ENCODE measurements around the gene MVK. TPM values are rescaled to one million over a fixed set of nuclear protein-coding genes. Genes with fewer than 3 reads are reported as not detected.

Gene MVK
- total RNA-seq, 1 experiment from 2014 or later, result 50.8 TPM

- Histone ChIP-seq H3K36me3 (ENCODE audit: low read depth) (no peaks in the 10 kb centered on the region), H3K79me2 (ENCODE audit: low read depth) (no peaks in the 10 kb centered on the region), H3F3A (ENCODE audit: insufficient read depth, low read depth) (no peaks in the 10 kb centered on the region), H3K9me2 (ENCODE audit: insufficient read depth) (no peaks in the 10 kb centered on the region), H3K4me3 (no peak overlapping the region), H2AFZ (no peak overlapping the region), H3K27ac (no peak overlapping the region), H3K27me3 (ENCODE audit: insufficient read depth, low read depth) (no peaks in the 10 kb centered on the region), H3K9me3 (ENCODE audit: insufficient read depth, low read depth) (no peaks in the 10 kb centered on the region), H3K4me1 (replicated peaks; ENCODE audit: insufficient read depth) (no peaks in the 10 kb centered on the region), H3K4me2 (no peak overlapping the region), H4K20me1 (ENCODE audit: insufficient read depth) (no peaks in the 10 kb centered on the region)
- TF ChIP-seq CTCF (conservative IDR thresholded peaks at IDR 0.05), result no peak
- no peak for TF ChIP-seq EZH2 (IDR thresholded peaks at IDR 0.05; ENCODE audit: low read depth)
- POLR2A ChIA-PET (ENCODE audit: unreplicated experiment), result no interaction called here
- CTCF ChIA-PET, result no interaction called here
- intact Hi-C loops (cut with micrococcal nuclease; ENCODE audit: unreplicated experiment), result no loop called here
- no peak for DNase-seq
- no TSS peak for BruUV-seq (replicated peaks)
These were observed 46.0 kb upstream of the MVK start for GRCh38 chr12:109527489-109528123.

- Histone ChIP-seq H3K4me3 (no peak overlapping the region), H3K4me1 (replicated peaks; ENCODE audit: insufficient read depth) (no peaks in the 10 kb centered on the region), H3K27ac (no peak overlapping the region), H3K36me3 (ENCODE audit: low read depth) (no peaks in the 10 kb centered on the region), H3K4me2 (no peak overlapping the region), H3K9me3 (ENCODE audit: insufficient read depth, low read depth) (no peaks in the 10 kb centered on the region), H3K79me2 (ENCODE audit: low read depth) (no peaks in the 10 kb centered on the region), H3F3A (ENCODE audit: insufficient read depth, low read depth) (no peaks in the 10 kb centered on the region), H2AFZ (no peak overlapping the region), H3K9me2 (ENCODE audit: insufficient read depth) (no peaks in the 10 kb centered on the region), H4K20me1 (ENCODE audit: insufficient read depth) (no peaks in the 10 kb centered on the region), H3K27me3 (ENCODE audit: insufficient read depth, low read depth) (no peaks in the 10 kb centered on the region)
- TF ChIP-seq EZH2 (IDR thresholded peaks at IDR 0.05; ENCODE audit: low read depth), result no peak
- no peak for TF ChIP-seq CTCF (conservative IDR thresholded peaks at IDR 0.05)
- POLR2A ChIA-PET (ENCODE audit: unreplicated experiment), result no interaction called here
- no peak for DNase-seq
- BruUV-seq (replicated peaks), result no TSS peak
- CTCF ChIA-PET, result no interaction called here
- intact Hi-C loops (cut with micrococcal nuclease; ENCODE audit: unreplicated experiment), result no loop called here
These were observed 43.6 kb upstream of the MVK start for GRCh38 chr12:109529691-109530640.

- H3K36me3 ChIP-seq (ENCODE audit: low read depth), result no peaks in the 10 kb centered on the region
- no peak overlapping the region for H3K4me2 ChIP-seq
- no peaks in the 10 kb centered on the region for H4K20me1 ChIP-seq (ENCODE audit: insufficient read depth)
- no peaks in the 10 kb centered on the region for H3K79me2 ChIP-seq (ENCODE audit: low read depth)
- no peak for DNase-seq
- no peaks in the 10 kb centered on the region for H3K27me3 ChIP-seq (ENCODE audit: insufficient read depth, low read depth)
- no TSS peak for BruUV-seq (replicated peaks)
- intact Hi-C loops (cut with micrococcal nuclease; ENCODE audit: unreplicated experiment), result no loop called here
- H3K4me1 ChIP-seq (replicated peaks; ENCODE audit: insufficient read depth), result no peaks in the 10 kb centered on the region
- H3K27ac ChIP-seq, result no peak overlapping the region
- no peak overlapping the region for H2AFZ ChIP-seq
- H3K9me3 ChIP-seq (ENCODE audit: insufficient read depth, low read depth), result no peaks in the 10 kb centered on the region
- H3F3A ChIP-seq (ENCODE audit: insufficient read depth, low read depth), result no peaks in the 10 kb centered on the region
- POLR2A ChIA-PET (ENCODE audit: unreplicated experiment), result no interaction called here
- TF ChIP-seq CTCF (conservative IDR thresholded peaks at IDR 0.05), result no peak
- TF ChIP-seq EZH2 (IDR thresholded peaks at IDR 0.05; ENCODE audit: low read depth), result no peak
- H3K9me2 ChIP-seq (ENCODE audit: insufficient read depth), result no peaks in the 10 kb centered on the region
- CTCF ChIA-PET, result no interaction called here
- H3K4me3 ChIP-seq, result no peak overlapping the region
These were observed 42.2 kb upstream of the MVK start for GRCh38 chr12:109531411-109531810.

Data from PC-9 (cell line).